MM.1S (cell line): ENCODE data around the gene MRC1.

Source experiments
- CTCF ChIP-seq: fragments of 300-600 bp; sonication (generic); IDR thresholded peaks from 2 replicates; pipeline ENCODE4 v1.5.1; 2016; ENCODE audit warnings: antibody characterized with exemption, low read length, mixed read lengths
- EZH2 ChIP-seq: fragments of 300-600 bp; sonication (generic); optimal IDR thresholded peaks from 2 replicates; pipeline ENCODE3; 2017; ENCODE audit warnings: low read depth, mild to moderate bottlenecking, antibody characterized with exemption, low read length, mixed read lengths
- EZH2phosphoT487 ChIP-seq: fragments of 300-600 bp; sonication (generic); IDR thresholded peaks from 2 replicates; pipeline ENCODE4 v1.6.1; 2018; ENCODE audit warnings: antibody characterized with exemption, low read length

- TF ChIP-seq CTCF, result no peak
- TF ChIP-seq EZH2phosphoT487, result no peak
- no peak for TF ChIP-seq EZH2
These were observed 6.8 kb upstream of the MRC1 start for GRCh38 chr10:17802350-17802749.
